Measurements from ENCODE around the gene ASTE1.

The ASTE1 gene

GRCh38 chr3:131031660-131032059 lies 5.0 kb upstream of the ASTE1 start:
- POLR2A ChIA-PET: no interaction called here
- CTCF ChIA-PET: interaction anchor here (0.6 to 0.7 kb wide), 2 partner anchors 116 to 1193 kb away, joined by 4 read pairs; no protein-coding TSS in a partner anchor

GRCh38 chr3:131028844-131029243 lies 2.2 kb upstream of the ASTE1 start:
- Histone ChIP-seq H3K9me3 (ENCODE audit: control insufficient read depth, insufficient read depth, low read depth, low read length) (no peaks in the 10 kb centered on the region), H3K27ac (ENCODE audit: extremely low read depth, low read depth, low read length) (no peak overlapping the region), H3K4me1 (ENCODE audit: control insufficient read depth, insufficient read depth, low read length) (no peaks in the 10 kb centered on the region), H3K4me3 (ENCODE audit: low read depth, low read length) (no peak overlapping the region), H3K36me3 (ENCODE audit: control insufficient read depth in 2 of 2, insufficient read depth in 1 of 2, low read length in 2 of 2) (peaks cover 0 to 10% of the 10 kb centered on the region in 2 experiments; a peak in 1 of 3 replicates)
- POLR2A ChIA-PET: no interaction called here
- TF ChIP-seq ZNF112 (tag by site-specific recombination; IDR thresholded peaks at IDR 0.05): no peak
- CTCF ChIA-PET: interaction anchor here (0.5 kb wide), 1 partner anchor 415 kb away, joined by 3 read pairs; no protein-coding TSS in a partner anchor

More at GRCh38 chr3:131031660-131032059, 5.0 kb upstream of the ASTE1 start:
- TF ChIP-seq GLIS1 (tag by site-specific recombination; IDR thresholded peaks at IDR 0.05) (no peak), ZNF174 (tag by site-specific recombination; IDR thresholded peaks at IDR 0.05) (no peak), KLF10 (tag by site-specific recombination; IDR thresholded peaks at IDR 0.05) (no peak), ZNF521 (tag by site-specific recombination; IDR thresholded peaks at IDR 0.05) (no peak), SP3 (tag by site-specific recombination; IDR thresholded peaks at IDR 0.05) (no peak), ZNF776 (tag by site-specific recombination; IDR thresholded peaks at IDR 0.05; ENCODE audit: borderline replicate concordance) (no peak), RBAK (tag by site-specific recombination; IDR thresholded peaks at IDR 0.05) (no peak), ZNF155 (tag by site-specific recombination; IDR thresholded peaks at IDR 0.05) (no peak), ZBTB49 (tag by site-specific recombination; IDR thresholded peaks at IDR 0.05; ENCODE audit: low read depth) (no peak), ZNF585B (tag by site-specific recombination; IDR thresholded peaks at IDR 0.05) (no peak), ZNF510 (tag by site-specific recombination; IDR thresholded peaks at IDR 0.05; ENCODE audit: insufficient replicate concordance) (no peak), ZNF600 (tag by site-specific recombination; IDR thresholded peaks at IDR 0.05) (no peak), IKZF3 (tag by site-specific recombination; IDR thresholded peaks at IDR 0.05) (no peak), ZNF747 (tag by site-specific recombination; IDR thresholded peaks at IDR 0.05) (no peak), ZNF580 (tag by site-specific recombination; IDR thresholded peaks at IDR 0.05) (no peak)
- TF ChIP-seq, protein P1, sequence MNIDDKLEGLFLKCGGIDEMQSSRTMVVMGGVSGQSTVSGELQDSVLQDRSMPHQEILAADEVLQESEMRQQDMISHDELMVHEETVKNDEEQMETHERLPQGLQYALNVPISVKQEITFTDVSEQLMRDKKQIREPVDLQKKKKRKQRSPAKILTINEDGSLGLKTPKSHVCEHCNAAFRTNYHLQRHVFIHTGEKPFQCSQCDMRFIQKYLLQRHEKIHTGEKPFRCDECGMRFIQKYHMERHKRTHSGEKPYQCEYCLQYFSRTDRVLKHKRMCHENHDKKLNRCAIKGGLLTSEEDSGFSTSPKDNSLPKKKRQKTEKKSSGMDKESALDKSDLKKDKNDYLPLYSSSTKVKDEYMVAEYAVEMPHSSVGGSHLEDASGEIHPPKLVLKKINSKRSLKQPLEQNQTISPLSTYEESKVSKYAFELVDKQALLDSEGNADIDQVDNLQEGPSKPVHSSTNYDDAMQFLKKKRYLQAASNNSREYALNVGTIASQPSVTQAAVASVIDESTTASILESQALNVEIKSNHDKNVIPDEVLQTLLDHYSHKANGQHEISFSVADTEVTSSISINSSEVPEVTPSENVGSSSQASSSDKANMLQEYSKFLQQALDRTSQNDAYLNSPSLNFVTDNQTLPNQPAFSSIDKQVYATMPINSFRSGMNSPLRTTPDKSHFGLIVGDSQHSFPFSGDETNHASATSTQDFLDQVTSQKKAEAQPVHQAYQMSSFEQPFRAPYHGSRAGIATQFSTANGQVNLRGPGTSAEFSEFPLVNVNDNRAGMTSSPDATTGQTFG (tag by site-specific recombination; IDR thresholded peaks at IDR 0.05; ENCODE audit: borderline replicate concordance): no peak
- H3K4me1 ChIP-seq (ENCODE audit: control insufficient read depth, insufficient read depth, low read length): no peaks in the 10 kb centered on the region
- no peaks in the 10 kb centered on the region for H3K36me3 ChIP-seq (ENCODE audit: control insufficient read depth in 2 of 2, insufficient read depth in 1 of 2, low read length in 2 of 2)
- no peak overlapping the region for H3K27ac ChIP-seq (ENCODE audit: extremely low read depth, low read depth, low read length)
- H3K4me3 ChIP-seq (ENCODE audit: low read depth, low read length): no peak overlapping the region
- H3K9me3 ChIP-seq (ENCODE audit: control insufficient read depth, insufficient read depth, low read depth, low read length): no peaks in the 10 kb centered on the region

GRCh38 chr3:131025539-131025938 lies 1.1 kb downstream of the ASTE1 start:
- peaks cover 0 to 16% of the 10 kb centered on the region in 2 experiments; a peak in 1 of 3 replicates for H3K36me3 ChIP-seq (ENCODE audit: control insufficient read depth in 2 of 2, insufficient read depth in 1 of 2, low read length in 2 of 2)
- ChIA-PET CTCF (interaction anchor here (0.8 kb wide), 1 partner anchor 282 kb away, joined by 3 read pairs; no protein-coding TSS in a partner anchor), POLR2A (interaction anchor here (1.7 kb wide), 1 partner anchor 131 kb away, joined by 8 read pairs; the partner anchor contains the start of gene ATP2C1)
- no peaks in the 10 kb centered on the region for H3K4me1 ChIP-seq (ENCODE audit: control insufficient read depth, insufficient read depth, low read length)
- no peak overlapping the region for H3K4me3 ChIP-seq (ENCODE audit: low read depth, low read length)
- TF ChIP-seq ZNF157 (tag by site-specific recombination; IDR thresholded peaks at IDR 0.05): no peak
- no peak for TF ChIP-seq ZNF658 (tag by site-specific recombination; IDR thresholded peaks at IDR 0.05)
- TF ChIP-seq, protein P2, sequence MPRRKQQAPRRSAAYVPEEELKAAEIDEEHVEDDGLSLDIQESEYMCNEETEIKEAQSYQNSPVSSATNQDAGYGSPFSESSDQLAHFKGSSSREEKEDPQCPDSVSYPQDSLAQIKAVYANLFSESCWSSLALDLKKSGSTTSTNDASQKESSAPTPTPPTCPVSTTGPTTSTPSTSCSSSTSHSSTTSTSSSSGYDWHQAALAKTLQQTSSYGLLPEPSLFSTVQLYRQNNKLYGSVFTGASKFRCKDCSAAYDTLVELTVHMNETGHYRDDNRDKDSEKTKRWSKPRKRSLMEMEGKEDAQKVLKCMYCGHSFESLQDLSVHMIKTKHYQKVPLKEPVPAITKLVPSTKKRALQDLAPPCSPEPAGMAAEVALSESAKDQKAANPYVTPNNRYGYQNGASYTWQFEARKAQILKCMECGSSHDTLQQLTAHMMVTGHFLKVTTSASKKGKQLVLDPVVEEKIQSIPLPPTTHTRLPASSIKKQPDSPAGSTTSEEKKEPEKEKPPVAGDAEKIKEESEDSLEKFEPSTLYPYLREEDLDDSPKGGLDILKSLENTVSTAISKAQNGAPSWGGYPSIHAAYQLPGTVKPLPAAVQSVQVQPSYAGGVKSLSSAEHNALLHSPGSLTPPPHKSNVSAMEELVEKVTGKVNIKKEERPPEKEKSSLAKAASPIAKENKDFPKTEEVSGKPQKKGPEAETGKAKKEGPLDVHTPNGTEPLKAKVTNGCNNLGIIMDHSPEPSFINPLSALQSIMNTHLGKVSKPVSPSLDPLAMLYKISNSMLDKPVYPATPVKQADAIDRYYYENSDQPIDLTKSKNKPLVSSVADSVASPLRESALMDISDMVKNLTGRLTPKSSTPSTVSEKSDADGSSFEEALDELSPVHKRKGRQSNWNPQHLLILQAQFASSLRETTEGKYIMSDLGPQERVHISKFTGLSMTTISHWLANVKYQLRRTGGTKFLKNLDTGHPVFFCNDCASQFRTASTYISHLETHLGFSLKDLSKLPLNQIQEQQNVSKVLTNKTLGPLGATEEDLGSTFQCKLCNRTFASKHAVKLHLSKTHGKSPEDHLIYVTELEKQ (tag by site-specific recombination; IDR thresholded peaks at IDR 0.05; ENCODE audit: borderline replicate concordance): no peak
- TF ChIP-seq ZNF248 (tag by site-specific recombination; IDR thresholded peaks at IDR 0.05): no peak
- TF ChIP-seq, protein P3, sequence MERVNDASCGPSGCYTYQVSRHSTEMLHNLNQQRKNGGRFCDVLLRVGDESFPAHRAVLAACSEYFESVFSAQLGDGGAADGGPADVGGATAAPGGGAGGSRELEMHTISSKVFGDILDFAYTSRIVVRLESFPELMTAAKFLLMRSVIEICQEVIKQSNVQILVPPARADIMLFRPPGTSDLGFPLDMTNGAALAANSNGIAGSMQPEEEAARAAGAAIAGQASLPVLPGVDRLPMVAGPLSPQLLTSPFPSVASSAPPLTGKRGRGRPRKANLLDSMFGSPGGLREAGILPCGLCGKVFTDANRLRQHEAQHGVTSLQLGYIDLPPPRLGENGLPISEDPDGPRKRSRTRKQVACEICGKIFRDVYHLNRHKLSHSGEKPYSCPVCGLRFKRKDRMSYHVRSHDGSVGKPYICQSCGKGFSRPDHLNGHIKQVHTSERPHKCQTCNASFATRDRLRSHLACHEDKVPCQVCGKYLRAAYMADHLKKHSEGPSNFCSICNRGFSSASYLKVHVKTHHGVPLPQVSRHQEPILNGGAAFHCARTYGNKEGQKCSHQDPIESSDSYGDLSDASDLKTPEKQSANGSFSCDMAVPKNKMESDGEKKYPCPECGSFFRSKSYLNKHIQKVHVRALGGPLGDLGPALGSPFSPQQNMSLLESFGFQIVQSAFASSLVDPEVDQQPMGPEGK (tag by site-specific recombination; IDR thresholded peaks at IDR 0.05): no peak
- H3K9me3 ChIP-seq (ENCODE audit: control insufficient read depth, insufficient read depth, low read depth, low read length): no peaks in the 10 kb centered on the region
- no peak overlapping the region for H3K27ac ChIP-seq (ENCODE audit: extremely low read depth, low read depth, low read length)
